Smooth muscle cell (in vitro differentiated cells): Measurements from ENCODE around the gene COL13A1. TPM values are rescaled to one million over a fixed set of nuclear protein-coding genes. Genes with fewer than 3 reads are reported as not detected.

ENCODE experiments used
- DNase-seq: peaks from one replicate; lab custom pipeline; 2025; ENCODE audit not compliant: unreplicated experiment; lab: John Stamatoyannopoulos, UW
- H2AFZ ChIP-seq: fragments of 200-600 bp; sonication (generic); 2 replicates; pipeline ENCODE4 v1.6.0; 2016; ENCODE audit warnings: antibody characterized with exemption, low read depth, mild to moderate bottlenecking
- H3F3A ChIP-seq: fragments of 200-600 bp; sonication (generic); 2 replicates; pipeline ENCODE4 v1.6.0; 2017; ENCODE audit warnings: antibody characterized with exemption, low read depth
- H3K27ac ChIP-seq: fragments of 200-600 bp; sonication (generic); 2 replicates; pipeline ENCODE4 v1.5.1; 2016; ENCODE audit warnings: low read depth, mild to moderate bottlenecking
- H3K27me3 ChIP-seq: fragments of 200-600 bp; sonication (generic); 2 replicates; pipeline ENCODE4 v1.6.1; 2016; ENCODE audit warnings: low read depth, mild to moderate bottlenecking
- H3K36me3 ChIP-seq: fragments of 200-600 bp; sonication (generic); 2 replicates; pipeline ENCODE4 v1.5.1; 2016; ENCODE audit warnings: low read depth
- H3K4me1 ChIP-seq: fragments of 200-600 bp; sonication (generic); 2 replicates; pipeline ENCODE4 v1.5.1; 2016; ENCODE audit warnings: low read depth
- H3K4me2 ChIP-seq: fragments of 200-600 bp; sonication (generic); 2 replicates; pipeline ENCODE4 v1.6.0; 2016; ENCODE audit warnings: mild to moderate bottlenecking
- H3K4me3 ChIP-seq: fragments of 200-600 bp; sonication (generic); 2 replicates; pipeline ENCODE4 v1.5.1; 2016; ENCODE audit warnings: mild to moderate bottlenecking
- H3K79me2 ChIP-seq: fragments of 200-600 bp; sonication (generic); 2 replicates; pipeline ENCODE4 v1.6.0; 2016; ENCODE audit warnings: low read depth, mild to moderate bottlenecking
- H3K9ac ChIP-seq: fragments of 200-600 bp; sonication (generic); 2 replicates; pipeline ENCODE4 v1.6.0; 2016; ENCODE audit warnings: low read depth
- H3K9me3 ChIP-seq: fragments of 200-600 bp; sonication (generic); replicated peaks from 2 replicates; pipeline ENCODE4 v1.5.1; 2016; ENCODE audit warnings: low read depth
- H4K20me1 ChIP-seq: fragments of 200-600 bp; sonication (generic); 2 replicates; pipeline ENCODE4 v1.6.0; 2016; ENCODE audit warnings: low read depth
- CTCF ChIP-seq: fragments of 200-600 bp; sonication (generic); IDR thresholded peaks from 2 replicates; pipeline ENCODE4 v1.5.1; 2017; ENCODE audit warnings: borderline replicate concordance, mild to moderate bottlenecking, antibody characterized with exemption; ENCODE audit not compliant: insufficient read depth, poor library complexity, severe bottlenecking
- WGBS: methylation state at CpG from one replicate; pipeline ENCODE4 v1.1.7; 2016; ENCODE audit warnings: low lambda C conversion rate; 5-methylcytosine and 5-hydroxymethylcytosine counted together
- polyA plus RNA-seq: library from polyadenylated mRNA; unstranded; fragments of >200 nt; fragmentation: Nextera tagmentation; extraction: Ambion mirVana; gene quantifications from 2 replicates; pipeline ENCODE4 v1.2.1, GENCODE V29; 2016
- total RNA-seq: library from RNA; depleted of rRNA; stranded (reverse); fragments of >200 nt; gene quantifications from 2 replicates; pipeline ENCODE4 v1.2.3, GENCODE V29; 2014

The COL13A1 gene
- total and polyA plus RNA-seq, 2 experiments from 2014 or later = 6.1 to 15.0 TPM

DNA sequence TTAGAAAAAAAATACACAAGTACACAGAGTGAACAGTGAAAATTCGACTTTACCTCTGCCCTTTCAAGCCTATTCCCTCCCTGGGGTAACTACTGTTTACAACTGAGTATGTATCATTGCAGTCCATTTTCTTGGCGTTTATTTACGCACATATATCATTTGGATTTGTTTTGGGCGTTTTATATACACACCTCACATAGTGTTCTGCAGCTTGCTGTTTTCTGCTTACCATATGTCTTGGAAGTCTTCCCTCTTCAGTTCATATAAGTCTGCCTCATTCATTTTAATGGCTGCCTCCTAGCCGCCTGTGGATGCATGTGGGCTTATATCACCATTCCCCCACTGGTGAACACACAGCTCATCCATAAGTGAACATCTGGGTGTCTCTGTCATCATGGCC is 41.6 kb upstream of the COL13A1 start:
- no peaks in the 10 kb centered on the region for H3K79me2 ChIP-seq
- peaks cover 17% of the 10 kb centered on the region for H3F3A ChIP-seq
- H3K4me3 ChIP-seq = no peak overlapping the region
- no peak overlapping the region for H3K4me2 ChIP-seq
- no peaks in the 10 kb centered on the region for H4K20me1 ChIP-seq
- no peak for TF ChIP-seq CTCF
- no peak overlapping the region for H2AFZ ChIP-seq
- WGBS = 86% methylated on average over 5 of the region's 5 CpGs
- H3K9me3 ChIP-seq = no peaks in the 10 kb centered on the region
- H3K9ac ChIP-seq = no peak overlapping the region
- no peak overlapping the region for H3K27ac ChIP-seq
- no peak for DNase-seq
- H3K27me3 ChIP-seq = no peaks in the 10 kb centered on the region
- no peaks in the 10 kb centered on the region for H3K36me3 ChIP-seq
- H3K4me1 ChIP-seq = peaks cover 6% of the 10 kb centered on the region

DNA sequence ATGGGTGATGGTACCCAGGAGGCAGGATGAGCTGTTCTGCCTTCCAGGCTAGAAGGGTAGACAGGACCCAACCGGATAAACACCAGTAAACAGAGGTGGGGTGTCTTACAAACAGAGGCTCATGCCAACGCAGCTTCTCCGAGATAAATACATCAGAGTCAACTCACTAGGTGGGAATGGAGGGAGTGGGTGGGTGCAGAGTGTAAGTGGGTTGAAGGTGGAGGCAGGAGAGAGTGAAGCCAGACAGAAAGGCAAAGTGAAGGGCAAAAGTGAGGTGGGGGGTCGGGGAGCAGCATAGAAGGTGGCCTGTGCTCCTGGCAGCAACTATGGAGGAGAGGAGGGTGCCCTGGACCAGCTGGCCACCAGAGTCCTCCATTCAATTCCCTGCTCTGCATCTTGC is 40.4 kb upstream of the COL13A1 start:
- H3K79me2 ChIP-seq = no peaks in the 10 kb centered on the region
- no peak overlapping the region for H3K9ac ChIP-seq
- no peaks in the 10 kb centered on the region for H4K20me1 ChIP-seq
- no peaks in the 10 kb centered on the region for H3K9me3 ChIP-seq
- no peaks in the 10 kb centered on the region for H3K36me3 ChIP-seq
- peaks cover 6% of the 10 kb centered on the region for H3K4me1 ChIP-seq
- H3K27me3 ChIP-seq = no peaks in the 10 kb centered on the region
- no peak overlapping the region for H3K4me2 ChIP-seq
- DNase-seq = no peak
- no peak for TF ChIP-seq CTCF
- H3K4me3 ChIP-seq = no peak overlapping the region
- H3K27ac ChIP-seq = no peak overlapping the region
- 93% methylated on average over 4 of the region's 4 CpGs for WGBS
- no peak overlapping the region for H2AFZ ChIP-seq
- H3F3A ChIP-seq = peaks cover 17% of the 10 kb centered on the region

DNA sequence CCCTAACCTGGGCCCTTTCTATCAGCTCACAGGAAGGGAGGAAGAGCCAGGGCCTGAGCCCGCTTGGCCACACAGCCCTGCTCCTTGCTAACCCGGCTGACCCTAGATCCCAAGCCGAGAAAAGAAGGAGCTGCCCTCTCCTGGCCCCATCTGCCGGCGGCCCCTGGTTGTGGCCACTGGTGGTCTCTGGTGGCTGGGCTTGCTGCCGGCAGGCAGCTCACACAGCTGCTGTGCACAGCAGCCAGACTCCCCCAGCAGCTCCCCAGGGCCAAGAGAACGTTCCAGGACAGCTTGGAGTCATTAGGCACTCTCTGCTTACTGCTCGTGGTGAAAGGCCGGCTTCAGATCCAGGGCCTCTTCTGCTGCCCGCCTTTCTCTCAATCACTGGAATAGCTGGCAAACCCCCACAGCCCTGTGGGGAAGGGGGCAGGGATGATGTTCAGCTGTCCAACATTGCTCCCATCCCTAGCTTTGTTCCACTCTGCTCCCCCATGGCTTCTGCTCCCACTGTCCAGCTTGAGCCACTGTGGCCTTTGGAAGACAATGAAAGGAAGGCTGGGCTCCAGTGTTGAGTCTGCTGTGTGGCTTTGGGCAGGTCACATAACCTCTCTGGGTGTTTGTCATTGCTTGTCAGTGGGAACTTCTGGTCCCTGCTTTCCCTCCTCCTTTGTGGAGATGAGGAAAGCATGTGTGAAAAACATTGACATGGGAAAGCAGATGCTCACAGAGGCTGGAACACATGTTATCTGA is 35.4 kb upstream of the COL13A1 start:
- Histone ChIP-seq H3K27ac (no peak overlapping the region), H4K20me1 (no peaks in the 10 kb centered on the region), H3K4me2 (no peak overlapping the region), H3K4me1 (peaks cover 8% of the 10 kb centered on the region), H3K9ac (no peak overlapping the region), H3K27me3 (no peaks in the 10 kb centered on the region), H3F3A (no peaks in the 10 kb centered on the region), H2AFZ (no peak overlapping the region), H3K79me2 (no peaks in the 10 kb centered on the region), H3K4me3 (no peak overlapping the region), H3K36me3 (no peaks in the 10 kb centered on the region), H3K9me3 (no peaks in the 10 kb centered on the region)
- 75% methylated on average over 10 of the region's 10 CpGs for WGBS
- DNase-seq = no peak
- no peak for TF ChIP-seq CTCF

GRCh38 chr10:69767793-69768192 is 33.9 kb upstream of the COL13A1 start:
- 93% methylated on average over 4 of the region's 4 CpGs for WGBS

More at GRCh38 chr10:69767793-69768192, 33.9 kb upstream of the COL13A1 start:
- Histone ChIP-seq H3K36me3 (no peaks in the 10 kb centered on the region), H3K79me2 (no peaks in the 10 kb centered on the region), H4K20me1 (no peaks in the 10 kb centered on the region), H3K9me3 (no peaks in the 10 kb centered on the region), H3K27me3 (no peaks in the 10 kb centered on the region), H3K4me3 (no peak overlapping the region), H3K27ac (no peak overlapping the region), H3K4me2 (no peak overlapping the region), H2AFZ (no peak overlapping the region), H3F3A (no peaks in the 10 kb centered on the region), H3K9ac (no peak overlapping the region), H3K4me1 (peaks cover 8% of the 10 kb centered on the region)
- no peak for TF ChIP-seq CTCF
- no peak for DNase-seq
